Measurements from ENCODE around the gene PPP1R36.

DNA sequence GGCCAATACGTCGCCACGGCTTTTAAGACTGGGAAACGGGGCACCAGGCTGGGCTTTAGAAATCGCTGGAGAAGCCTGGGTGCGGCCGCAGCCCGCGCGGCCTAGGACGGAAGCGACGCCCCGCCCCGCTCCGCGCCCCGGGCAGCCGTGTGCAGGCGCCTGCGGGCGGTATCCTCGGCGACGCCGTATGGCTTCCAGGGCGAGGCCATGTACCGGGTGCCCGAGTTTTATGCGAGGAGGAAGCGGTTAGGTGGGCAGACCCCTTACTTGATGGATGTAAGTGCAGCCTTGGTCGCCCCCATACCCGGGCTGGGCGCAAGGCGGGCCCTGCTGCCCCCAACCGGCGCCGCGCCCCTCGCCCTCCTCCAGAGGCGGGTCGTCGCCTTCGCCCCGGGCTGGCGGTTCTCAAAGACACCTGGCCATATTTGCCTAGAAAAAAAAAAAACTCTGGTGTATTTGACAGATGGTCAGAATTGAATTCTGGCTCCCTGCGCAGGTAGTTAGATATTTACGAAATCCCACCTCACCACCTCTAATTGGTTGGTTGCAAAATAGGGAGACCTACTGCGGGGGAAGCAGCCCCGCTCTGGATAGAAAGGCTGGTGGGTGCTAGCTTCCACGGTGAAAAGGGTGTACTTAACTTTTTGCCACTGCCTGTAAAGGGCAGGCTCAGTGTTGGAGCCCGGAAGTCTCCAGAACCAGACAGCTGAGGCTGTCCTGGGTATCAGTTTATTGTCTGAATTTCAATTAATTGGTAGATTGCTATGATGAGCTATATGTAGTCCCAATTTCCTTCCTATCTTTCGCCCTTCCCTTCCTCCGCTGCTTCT lies at the start of gene PPP1R36:
- TF ChIP-seq CTCF (IDR thresholded peaks at IDR 0.05) (no peak), POLR2AphosphoS5 (IDR thresholded peaks at IDR 0.05) (no peak), EP300 (IDR thresholded peaks at IDR 0.05) (no peak), POLR2A (IDR thresholded peaks at IDR 0.05) (no peak)

All from sigmoid colon (tissue), 4 donors.